Upper lobe of right lung (tissue), 1 donor: Measurements from ENCODE around the gene B4GALNT1. TPM values are rescaled to one million over a fixed set of nuclear protein-coding genes. Genes with fewer than 3 reads are reported as not detected.

Source experiments
- ATAC-seq: fragments of 200-7000 bp; cut with Tn5 transposase; one replicate; pipeline ENCODE4 v1.9.1; 2020; ENCODE audit warnings: mild to moderate bottlenecking, moderate library complexity
- DNase-seq: peaks from one replicate; pipeline ENCODE4 v3.0.0-alpha.2; 2020
- H3K27ac ChIP-seq: fragments of 200-600 bp; one replicate; pipeline ENCODE4 v1.8.0; 2022
- H3K27me3 ChIP-seq: fragments of 200-600 bp; one replicate; pipeline ENCODE4 v1.8.0; 2022; ENCODE audit warnings: mild to moderate bottlenecking
- H3K36me3 ChIP-seq: fragments of 200-600 bp; one replicate; pipeline ENCODE4 v1.8.0; 2022
- H3K4me1 ChIP-seq: fragments of 200-600 bp; one replicate; pipeline ENCODE4 v1.8.0; 2022
- H3K4me3 ChIP-seq: fragments of 200-600 bp; one replicate; pipeline ENCODE4 v1.8.0; 2022; ENCODE audit warnings: mild to moderate bottlenecking
- H3K9me3 ChIP-seq: fragments of 200-600 bp; one replicate; pipeline ENCODE4 v1.8.0; 2022
- intact Hi-C: fragments of 100-400 bp; cut with DNase I; formaldehyde crosslinking; loops from one replicate; pipeline ENCODE4 v1.11.0; 2022
- total RNA-seq: library from RNA; stranded (reverse); fragmentation: NEBNext Ultra II Directional; extraction: Animal tissue kit (Norgen Biotek cat#: 25700); gene quantifications from one replicate; pipeline ENCODE4 v1.2.1, GENCODE V29; 2021
- TF ChIP-seq, protein P1 (sequence below): fragments of 200-600 bp; IDR thresholded peaks from one replicate; pipeline ENCODE4 v1.8.0; 2022; ENCODE audit warnings: antibody characterized with exemption
- donor health status: DM: no; HTN: yes; CAD: no; lungs with severe emphysema.

The B4GALNT1 gene
- total RNA-seq, 1 donor from 2014 or later: 0.93 TPM

DNA sequence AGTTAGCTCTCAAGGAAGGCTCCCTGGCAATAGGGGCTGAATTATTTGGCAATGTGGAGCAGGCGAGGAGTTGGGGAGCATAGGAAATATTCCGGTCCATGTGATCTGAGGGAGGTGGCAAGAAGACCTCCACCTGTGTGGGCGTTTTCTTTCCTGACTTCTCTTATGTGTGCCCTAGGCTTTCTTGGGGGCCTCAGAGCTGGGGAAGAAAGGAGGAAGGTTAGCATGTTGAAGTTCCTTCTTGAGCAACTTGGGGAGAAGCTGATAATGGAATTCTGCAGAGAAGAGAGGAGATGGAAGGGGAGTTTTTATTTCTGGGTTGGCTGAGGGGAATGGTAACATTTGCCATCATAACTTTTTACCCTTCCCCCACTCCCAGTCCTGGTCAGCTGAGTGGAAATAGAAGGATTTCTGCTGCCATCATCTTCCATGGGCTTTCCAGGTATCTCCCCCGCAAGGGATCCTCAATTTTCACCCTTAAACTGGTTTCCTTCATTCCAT lies 27.1 kb downstream of the B4GALNT1 start:
- intact Hi-C loops: no loop called here
- Histone ChIP-seq H3K4me3 (peak overlapping the region; percentile 58), H3K4me1 (peaks cover 19% of the 10 kb centered on the region), H3K27me3 (no peaks in the 10 kb centered on the region), H3K9me3 (no peaks in the 10 kb centered on the region), H3K27ac (no peak overlapping the region), H3K36me3 (peaks cover 17% of the 10 kb centered on the region)
- ATAC-seq (no peak), DNase-seq (no peak)
- TF ChIP-seq, protein P1, sequence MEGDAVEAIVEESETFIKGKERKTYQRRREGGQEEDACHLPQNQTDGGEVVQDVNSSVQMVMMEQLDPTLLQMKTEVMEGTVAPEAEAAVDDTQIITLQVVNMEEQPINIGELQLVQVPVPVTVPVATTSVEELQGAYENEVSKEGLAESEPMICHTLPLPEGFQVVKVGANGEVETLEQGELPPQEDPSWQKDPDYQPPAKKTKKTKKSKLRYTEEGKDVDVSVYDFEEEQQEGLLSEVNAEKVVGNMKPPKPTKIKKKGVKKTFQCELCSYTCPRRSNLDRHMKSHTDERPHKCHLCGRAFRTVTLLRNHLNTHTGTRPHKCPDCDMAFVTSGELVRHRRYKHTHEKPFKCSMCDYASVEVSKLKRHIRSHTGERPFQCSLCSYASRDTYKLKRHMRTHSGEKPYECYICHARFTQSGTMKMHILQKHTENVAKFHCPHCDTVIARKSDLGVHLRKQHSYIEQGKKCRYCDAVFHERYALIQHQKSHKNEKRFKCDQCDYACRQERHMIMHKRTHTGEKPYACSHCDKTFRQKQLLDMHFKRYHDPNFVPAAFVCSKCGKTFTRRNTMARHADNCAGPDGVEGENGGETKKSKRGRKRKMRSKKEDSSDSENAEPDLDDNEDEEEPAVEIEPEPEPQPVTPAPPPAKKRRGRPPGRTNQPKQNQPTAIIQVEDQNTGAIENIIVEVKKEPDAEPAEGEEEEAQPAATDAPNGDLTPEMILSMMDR: no peak

DNA sequence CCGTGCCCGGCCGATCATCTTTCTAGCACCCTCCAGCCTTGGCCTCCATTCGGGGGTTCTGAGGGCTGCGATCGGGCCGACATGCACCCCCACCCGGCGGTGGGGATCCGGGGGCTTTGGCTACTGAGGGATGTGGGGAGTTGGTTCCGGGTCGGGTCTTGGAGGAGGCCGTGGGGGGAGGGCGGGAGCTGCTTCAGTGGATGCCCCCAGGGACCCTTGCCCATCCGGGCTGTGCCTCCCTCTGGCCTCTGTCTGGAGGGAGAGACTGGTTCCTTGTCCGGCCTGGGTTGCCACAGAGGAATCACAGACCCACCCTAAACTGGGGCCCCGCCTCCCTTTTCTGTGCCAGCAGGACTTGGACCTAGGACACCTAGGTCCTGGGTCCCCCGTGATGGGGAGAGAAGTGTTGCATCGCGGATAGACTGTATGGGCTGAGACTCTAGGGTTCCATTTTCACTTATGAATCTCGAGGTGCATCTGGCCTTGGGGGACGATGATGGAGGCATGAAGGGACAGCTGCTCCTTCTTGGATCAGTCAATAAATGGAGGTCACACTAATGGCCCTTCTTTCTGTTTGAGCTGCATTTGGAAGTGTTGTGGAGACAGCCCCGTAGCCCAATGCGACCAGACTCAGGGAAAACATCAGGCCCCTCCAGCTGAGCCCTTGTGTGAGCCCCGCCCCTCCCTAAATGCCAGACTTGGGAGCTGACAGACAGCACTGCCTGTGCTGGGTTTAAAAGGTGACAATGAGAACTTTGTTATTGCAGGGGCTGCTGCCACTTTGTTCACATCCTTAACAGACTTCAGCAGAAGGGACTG lies 27.8 kb downstream of the B4GALNT1 start:
- TF ChIP-seq, protein P1: no peak
- Histone ChIP-seq H3K36me3 (peaks cover 23% of the 10 kb centered on the region), H3K9me3 (no peaks in the 10 kb centered on the region), H3K27me3 (no peaks in the 10 kb centered on the region), H3K4me1 (peaks cover 16% of the 10 kb centered on the region), H3K27ac (peak overlapping the region; percentile 89), H3K4me3 (peak overlapping the region; percentile 58)
- intact Hi-C loops: no loop called here
- DNase-seq (no peak), ATAC-seq (peak; percentile 32)

DNA sequence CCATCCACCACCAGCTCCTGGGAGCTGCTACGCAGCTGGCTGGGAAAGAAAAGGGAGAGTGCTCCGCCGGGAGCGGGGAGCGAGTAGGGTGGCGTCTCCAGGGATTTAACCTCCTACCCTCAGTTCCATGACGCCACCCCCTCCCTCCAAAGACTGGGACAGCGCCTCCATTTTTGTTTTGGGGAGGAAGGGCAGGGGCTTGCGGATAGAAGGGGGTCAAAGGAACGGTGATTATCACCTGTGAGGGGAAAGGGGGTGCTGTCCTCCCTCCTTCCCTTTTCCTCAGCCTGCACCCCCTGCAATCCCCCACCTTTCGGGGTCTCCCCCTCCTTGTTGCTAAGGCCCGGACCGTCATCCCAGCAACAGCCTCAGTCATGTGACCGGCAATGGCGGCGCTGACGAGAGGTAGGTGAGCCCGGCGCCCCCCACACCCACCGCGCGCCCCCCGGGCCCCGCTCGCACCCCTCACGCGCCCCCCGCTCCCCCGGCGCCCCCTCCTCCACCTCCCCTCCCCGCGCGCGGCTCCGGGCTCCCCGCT lies 28.5 kb downstream of the B4GALNT1 start, which contains the start of gene DTX3:
Gene DTX3 (plus strand): TSS at position 371 of the 538 bp plus-strand sequence. CDS start 1,694 bp downstream, outside the sequence.
- Histone ChIP-seq H3K36me3 (peaks cover 30% of the 10 kb centered on the region), H3K9me3 (no peaks in the 10 kb centered on the region), H3K27ac (peak within 1 kb of the TSS; percentile 89), H3K4me1 (peaks cover 16% of the 10 kb centered on the region), H3K4me3 (peak within 1 kb of the TSS; percentile 58), H3K27me3 (no peaks in the 10 kb centered on the region)
- ATAC-seq: peak; percentile 49
- TF ChIP-seq, protein P1: no peak
- DNase-seq: no peak
- intact Hi-C loops: no loop called here

DNA sequence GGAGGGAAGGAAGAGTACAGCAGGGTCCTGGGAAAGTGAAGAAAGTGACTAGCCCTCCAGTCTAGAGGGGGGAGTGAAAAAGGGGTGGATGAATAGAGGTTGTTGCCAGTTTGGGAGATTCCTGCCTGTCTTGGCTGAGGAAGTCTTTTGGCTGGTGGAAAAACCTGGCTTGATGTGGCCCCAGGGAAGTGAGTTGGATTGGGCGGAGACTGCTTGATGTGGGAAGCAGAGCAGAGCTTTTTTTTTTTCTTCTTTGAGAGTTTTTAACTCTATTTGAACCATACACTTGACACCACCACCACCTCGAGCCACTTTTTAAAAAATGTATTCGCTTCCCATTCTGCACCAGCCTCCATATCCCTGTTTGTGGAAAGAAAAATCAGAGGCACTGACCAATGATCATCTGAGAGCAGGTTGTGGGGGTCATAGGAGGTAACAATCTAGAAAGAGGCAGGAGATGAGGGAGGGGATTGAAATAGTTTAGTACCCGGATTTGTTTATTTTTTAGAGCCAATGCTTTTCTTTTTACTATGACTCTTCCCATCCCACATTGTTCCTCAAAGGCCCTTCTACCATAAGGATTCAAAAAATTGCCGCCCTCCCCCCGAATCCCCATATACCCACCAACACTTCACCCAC lies 29.1 kb downstream of the B4GALNT1 start:
- peak; percentile 44 for ATAC-seq
- Histone ChIP-seq H3K36me3 (peaks cover 31% of the 10 kb centered on the region), H3K27me3 (no peaks in the 10 kb centered on the region), H3K27ac (peak overlapping the region; percentile 89), H3K4me3 (peak overlapping the region; percentile 58), H3K9me3 (no peaks in the 10 kb centered on the region), H3K4me1 (peaks cover 16% of the 10 kb centered on the region)
- DNase-seq: no peak
- TF ChIP-seq, protein P1: no peak
- intact Hi-C loops: no loop called here

DNA sequence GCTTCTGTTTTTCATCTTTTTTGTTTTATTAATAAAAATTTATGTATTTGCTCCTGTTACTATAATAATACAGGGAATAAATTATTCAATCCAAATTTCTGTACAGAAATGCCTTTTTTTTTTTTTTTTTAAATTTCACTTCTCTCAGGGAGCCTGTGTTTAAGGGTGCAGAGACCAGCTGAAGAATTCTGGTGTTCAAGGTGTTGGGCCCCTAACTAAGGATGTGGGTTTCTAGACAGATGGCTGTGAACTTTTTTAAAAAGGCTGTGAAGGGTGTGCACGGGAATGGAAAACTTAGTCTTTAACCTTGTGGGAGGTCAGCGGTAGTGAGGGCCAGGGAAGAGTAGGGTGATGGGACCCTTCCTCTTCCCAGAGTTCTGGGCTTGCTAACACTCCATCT lies 29.7 kb downstream of the B4GALNT1 start:
- Histone ChIP-seq H3K36me3 (peaks cover 31% of the 10 kb centered on the region), H3K9me3 (no peaks in the 10 kb centered on the region), H3K27me3 (no peaks in the 10 kb centered on the region), H3K4me1 (peaks cover 16% of the 10 kb centered on the region), H3K4me3 (no peak overlapping the region), H3K27ac (peak overlapping the region; percentile 89)
- DNase-seq: no peak
- no peak for ATAC-seq
- TF ChIP-seq, protein P1: no peak
- intact Hi-C loops: no loop called here
